Neural progenitor cell (in vitro differentiated cells): ENCODE data around the gene HES4. TPM values are rescaled to one million over a fixed set of nuclear protein-coding genes. Genes with fewer than 3 reads are reported as not detected.
A peak's percentile ranks its signal among the peaks of the same experiment; 100 is the strongest.
"Not testable (repeated sequence)": the region's sequence is repeated elsewhere in the genome, so short reads cannot be mapped to it uniquely, and the experiment has no call there.

Source experiments
- DNase-seq: peaks from one replicate; pipeline ENCODE4 v3.0.0-alpha.2; 2016; ENCODE audit warnings: low spot score
- H2AFZ ChIP-seq: fragments of 200-600 bp; sonication (generic); replicated peaks from 2 replicates; pipeline ENCODE4 v1.6.1; 2016; ENCODE audit warnings: antibody characterized with exemption
- H3F3A ChIP-seq: fragments of 200-600 bp; sonication (generic); 2 replicates; pipeline ENCODE4 v1.6.1; 2016; ENCODE audit warnings: antibody characterized with exemption, low read depth
- H3K27ac ChIP-seq: fragments of 200-600 bp; sonication (generic); 2 replicates; pipeline ENCODE4 v1.5.1; 2016; ENCODE audit warnings: mild to moderate bottlenecking
- H3K27me3 ChIP-seq: fragments of 200-600 bp; sonication (generic); 2 replicates; pipeline ENCODE4 v1.6.1; 2016; ENCODE audit warnings: mild to moderate bottlenecking, moderate library complexity
- H3K36me3 ChIP-seq: fragments of 200-600 bp; sonication (generic); 2 replicates; pipeline ENCODE4 v1.5.1; 2016
- H3K4me1 ChIP-seq: fragments of 200-600 bp; sonication (generic); 2 replicates; pipeline ENCODE4 v1.6.1; 2016; ENCODE audit warnings: mixed run types
- H3K4me2 ChIP-seq: fragments of 200-600 bp; sonication (generic); 2 replicates; pipeline ENCODE4 v1.6.1; 2016
- H3K4me3 ChIP-seq: fragments of 200-600 bp; sonication (generic); 2 replicates; pipeline ENCODE4 v1.5.1; 2016
- H3K79me2 ChIP-seq: fragments of 200-600 bp; sonication (generic); 2 replicates; pipeline ENCODE4 v1.6.1; 2016; ENCODE audit warnings: low read depth
- H3K9ac ChIP-seq: fragments of 200-600 bp; sonication (generic); 2 replicates; pipeline ENCODE4 v1.6.1; 2016
- H3K9me3 ChIP-seq: fragments of 200-600 bp; sonication (generic); 2 replicates; pipeline ENCODE4 v1.5.1; 2016; ENCODE audit warnings: low read depth
- H4K20me1 ChIP-seq: fragments of 200-600 bp; sonication (generic); 2 replicates; pipeline ENCODE4 v1.6.1; 2016; ENCODE audit warnings: low read depth
- H3K27ac Mint-ChIP-seq: 3 replicates; pipeline ENCODE4 v1.8.0; 2021; ENCODE audit warnings: mixed read lengths
- H3K27me3 Mint-ChIP-seq: 2 replicates; pipeline ENCODE4 v1.8.0; 2022; ENCODE audit warnings: low read depth, mild to moderate bottlenecking, inconsistent platforms, moderate library complexity, mixed read lengths; ENCODE audit not compliant: insufficient read depth
- H3K36me3 Mint-ChIP-seq: 3 replicates; pipeline ENCODE4 v1.8.0; 2021; ENCODE audit warnings: mixed read lengths
- H3K4me1 Mint-ChIP-seq: 3 replicates; pipeline ENCODE4 v1.8.0; 2021; ENCODE audit warnings: mixed read lengths
- H3K4me3 Mint-ChIP-seq: 3 replicates; pipeline ENCODE4 v1.8.0; 2021; ENCODE audit warnings: mild to moderate bottlenecking, moderate library complexity, mixed read lengths
- H3K9me3 Mint-ChIP-seq: 3 replicates; pipeline ENCODE4 v1.8.0; 2020; ENCODE audit warnings: mixed read lengths
- EZH2 ChIP-seq: fragments of 200-600 bp; sonication (generic); IDR thresholded peaks from 2 replicates; pipeline ENCODE4 v1.6.1; 2017; ENCODE audit warnings: antibody characterized with exemption, mild to moderate bottlenecking, moderate library complexity
- EZH2phosphoT487 ChIP-seq: fragments of 200-600 bp; sonication (generic); IDR thresholded peaks from 2 replicates; pipeline ENCODE4 v1.6.1; 2017; ENCODE audit warnings: antibody characterized with exemption
- total RNA-seq: library from RNA; depleted of rRNA; stranded (reverse); fragments of >200 nt; gene quantifications from 2 replicates; pipeline ENCODE4 v1.2.3, GENCODE V29; 2015; ENCODE audit warnings: low replicate concordance
- TF ChIP-seq, protein P1 (sequence below): fragments of 200-600 bp; sonication (generic); IDR thresholded peaks from 2 replicates; pipeline ENCODE4 v1.5.1; 2017; ENCODE audit warnings: antibody characterized with exemption, mild to moderate bottlenecking

The HES4 gene
- total RNA-seq, 1 donor from 2014 or later = 7.6 TPM

DNA sequence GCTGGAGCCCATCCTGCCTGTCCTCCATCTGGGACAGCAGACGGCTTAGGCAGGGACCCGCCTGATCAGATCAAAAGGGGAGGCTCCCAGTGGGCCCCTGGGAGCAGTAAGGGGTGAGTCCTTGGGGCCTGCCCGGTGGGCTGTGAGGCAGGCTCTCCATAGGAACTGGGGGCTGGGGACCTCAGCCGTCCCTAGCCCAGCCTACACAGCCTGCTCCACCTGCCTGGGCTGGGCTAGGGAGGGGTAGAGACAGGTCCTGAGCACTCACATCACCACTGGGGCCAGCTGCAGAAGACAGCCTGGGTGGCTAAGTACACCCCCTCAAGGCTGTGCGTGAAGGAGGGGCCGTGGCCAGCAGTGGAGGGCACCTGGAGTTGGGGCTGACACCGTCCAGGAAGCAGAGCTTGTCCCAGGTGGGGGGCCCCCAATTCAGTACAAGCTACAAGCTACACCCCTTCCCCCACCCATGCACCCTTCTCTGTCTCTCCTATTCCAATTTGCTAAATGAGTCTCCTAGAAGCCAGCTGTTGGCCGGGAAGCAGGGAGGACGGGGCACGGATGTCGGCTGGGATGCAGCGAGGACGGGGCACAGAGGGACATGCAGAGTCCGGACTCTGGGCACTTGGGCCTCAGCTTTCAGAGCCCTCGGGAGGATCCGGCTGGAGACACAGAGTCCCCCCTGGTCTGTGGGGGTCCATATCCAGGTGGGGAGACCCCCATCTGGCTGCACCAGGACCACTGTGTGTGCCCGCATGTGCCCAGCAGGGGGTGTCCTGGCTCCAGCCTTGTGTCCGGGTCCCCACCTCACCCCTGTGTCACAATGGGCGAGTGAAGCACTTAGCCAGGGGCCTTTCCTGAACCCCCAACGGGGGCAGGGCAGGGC, 15.1 kb upstream of the HES4 start:
- TF ChIP-seq, protein P1, sequence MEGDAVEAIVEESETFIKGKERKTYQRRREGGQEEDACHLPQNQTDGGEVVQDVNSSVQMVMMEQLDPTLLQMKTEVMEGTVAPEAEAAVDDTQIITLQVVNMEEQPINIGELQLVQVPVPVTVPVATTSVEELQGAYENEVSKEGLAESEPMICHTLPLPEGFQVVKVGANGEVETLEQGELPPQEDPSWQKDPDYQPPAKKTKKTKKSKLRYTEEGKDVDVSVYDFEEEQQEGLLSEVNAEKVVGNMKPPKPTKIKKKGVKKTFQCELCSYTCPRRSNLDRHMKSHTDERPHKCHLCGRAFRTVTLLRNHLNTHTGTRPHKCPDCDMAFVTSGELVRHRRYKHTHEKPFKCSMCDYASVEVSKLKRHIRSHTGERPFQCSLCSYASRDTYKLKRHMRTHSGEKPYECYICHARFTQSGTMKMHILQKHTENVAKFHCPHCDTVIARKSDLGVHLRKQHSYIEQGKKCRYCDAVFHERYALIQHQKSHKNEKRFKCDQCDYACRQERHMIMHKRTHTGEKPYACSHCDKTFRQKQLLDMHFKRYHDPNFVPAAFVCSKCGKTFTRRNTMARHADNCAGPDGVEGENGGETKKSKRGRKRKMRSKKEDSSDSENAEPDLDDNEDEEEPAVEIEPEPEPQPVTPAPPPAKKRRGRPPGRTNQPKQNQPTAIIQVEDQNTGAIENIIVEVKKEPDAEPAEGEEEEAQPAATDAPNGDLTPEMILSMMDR = peak; percentile 23
- TF ChIP-seq EZH2 = no peak
- no peak for TF ChIP-seq EZH2phosphoT487
- no peak overlapping the region for H3K27ac Mint-ChIP-seq
- H3K4me3 Mint-ChIP-seq = peak overlapping the region; percentile 60
- peaks cover 26% of the 10 kb centered on the region for H3K4me1 Mint-ChIP-seq
- DNase-seq = peak; percentile 61
- Histone ChIP-seq H3K4me3 (no peak overlapping the region), H3K79me2 (no peaks in the 10 kb centered on the region), H3K4me2 (peak overlapping the region; percentile 92), H3K36me3 (no peaks in the 10 kb centered on the region), H3K27me3 (no peaks in the 10 kb centered on the region), H3K9me3 (no peaks in the 10 kb centered on the region), H4K20me1 (no peaks in the 10 kb centered on the region), H3K9ac (no peak overlapping the region), H3K27ac (no peak overlapping the region), H2AFZ (no peak overlapping the region), H3F3A (peaks cover 30% of the 10 kb centered on the region), H3K4me1 (peaks cover 23% of the 10 kb centered on the region)
- H3K27me3 Mint-ChIP-seq = peaks cover 6% of the 10 kb centered on the region
- peaks cover 2% of the 10 kb centered on the region for H3K9me3 Mint-ChIP-seq
- no peaks in the 10 kb centered on the region for H3K36me3 Mint-ChIP-seq

DNA sequence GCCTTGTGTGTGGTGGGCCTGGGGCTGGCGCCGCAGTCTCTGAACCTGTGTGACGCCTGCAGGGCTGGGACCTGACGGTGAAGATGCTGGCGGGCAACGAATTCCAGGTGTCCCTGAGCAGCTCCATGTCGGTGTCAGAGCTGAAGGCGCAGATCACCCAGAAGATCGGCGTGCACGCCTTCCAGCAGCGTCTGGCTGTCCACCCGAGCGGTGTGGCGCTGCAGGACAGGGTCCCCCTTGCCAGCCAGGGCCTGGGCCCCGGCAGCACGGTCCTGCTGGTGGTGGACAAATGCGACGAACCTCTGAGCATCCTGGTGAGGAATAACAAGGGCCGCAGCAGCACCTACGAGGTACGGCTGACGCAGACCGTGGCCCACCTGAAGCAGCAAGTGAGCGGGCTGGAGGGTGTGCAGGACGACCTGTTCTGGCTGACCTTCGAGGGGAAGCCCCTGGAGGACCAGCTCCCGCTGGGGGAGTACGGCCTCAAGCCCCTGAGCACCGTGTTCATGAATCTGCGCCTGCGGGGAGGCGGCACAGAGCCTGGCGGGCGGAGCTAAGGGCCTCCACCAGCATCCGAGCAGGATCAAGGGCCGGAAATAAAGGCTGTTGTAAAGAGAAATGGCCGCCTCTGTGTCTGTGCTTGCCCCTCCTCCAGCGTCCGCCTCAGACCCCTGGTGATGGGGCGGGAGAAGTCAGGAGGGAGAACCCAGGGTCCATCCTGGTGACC, 14.2 kb upstream of the HES4 start:
- Histone ChIP-seq H3F3A (peaks cover 29% of the 10 kb centered on the region), H2AFZ (peak overlapping the region; percentile 32), H3K4me1 (peaks cover 23% of the 10 kb centered on the region), H3K9me3 (no peaks in the 10 kb centered on the region), H3K27ac (no peak overlapping the region), H3K79me2 (no peaks in the 10 kb centered on the region), H3K9ac (no peak overlapping the region), H3K4me2 (peak overlapping the region; percentile 92), H3K4me3 (peak overlapping the region; percentile 48), H4K20me1 (no peaks in the 10 kb centered on the region), H3K27me3 (no peaks in the 10 kb centered on the region), H3K36me3 (no peaks in the 10 kb centered on the region)
- Mint-ChIP-seq H3K27ac (peak overlapping the region; percentile 99), H3K4me3 (peak overlapping the region; percentile 89), H3K36me3 (peaks cover 1% of the 10 kb centered on the region), H3K4me1 (peaks cover 26% of the 10 kb centered on the region), H3K9me3 (peaks cover 2% of the 10 kb centered on the region), H3K27me3 (peaks cover 5% of the 10 kb centered on the region)
- TF ChIP-seq, protein P1 = no peak
- TF ChIP-seq EZH2phosphoT487 (no peak), EZH2 (no peak)
- DNase-seq = peak; percentile 62

DNA sequence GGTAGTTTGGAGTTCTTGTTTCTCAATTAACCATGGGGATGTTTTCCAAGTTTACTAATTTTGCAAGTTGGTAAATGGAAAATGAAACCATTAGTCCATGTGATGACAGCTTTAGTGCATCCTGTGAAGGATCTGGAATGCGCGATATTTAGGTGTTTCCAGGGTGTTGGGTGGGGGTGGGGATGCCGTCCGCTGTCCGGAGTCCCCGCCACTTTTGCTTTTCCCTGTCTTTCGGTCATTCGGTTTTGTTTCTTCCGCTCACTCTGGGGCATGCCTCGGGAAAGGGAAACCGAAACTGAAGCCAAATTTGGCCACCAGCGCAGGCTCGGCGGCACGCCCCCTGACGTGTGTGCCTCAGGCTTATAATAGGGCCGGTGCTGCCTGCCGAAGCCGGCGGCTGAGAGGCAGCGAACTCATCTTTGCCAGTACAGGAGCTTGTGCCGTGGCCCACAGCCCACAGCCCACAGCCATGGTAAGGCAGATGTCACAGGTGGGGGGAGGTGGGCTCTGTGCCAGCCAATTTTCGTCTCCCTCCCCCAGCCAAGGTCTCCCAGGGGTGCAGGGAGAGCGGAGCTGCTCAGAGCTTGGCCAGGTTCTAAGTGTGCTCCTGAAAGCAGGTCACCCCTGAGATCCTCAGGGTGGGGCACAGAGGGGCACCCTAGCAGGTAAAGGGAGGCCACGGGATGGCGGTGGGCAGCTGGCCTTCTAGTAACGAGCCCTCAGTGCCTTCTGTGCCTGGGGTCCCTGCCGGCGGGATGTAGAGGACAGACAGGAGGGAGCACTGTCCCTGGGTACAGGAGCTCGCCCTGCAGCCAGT, 13.4 kb upstream of the HES4 start, which contains the start of gene ISG15:
Gene ISG15 (plus strand): TSS at position 393 of the 817 bp plus-strand sequence. CDS start 77 bp downstream, at position 470.
- peaks cover 2% of the 10 kb centered on the region for H3K36me3 Mint-ChIP-seq
- Histone ChIP-seq H3K4me3 (peak within 1 kb of the TSS; percentile 48), H3K27ac (no peak within 1 kb of the TSS), H3K9ac (peak within 1 kb of the TSS; percentile 32), H2AFZ (peak within 1 kb of the TSS; percentile 84), H3K9me3 (no peaks in the 10 kb centered on the region), H3K79me2 (no peaks in the 10 kb centered on the region), H3K27me3 (no peaks in the 10 kb centered on the region), H4K20me1 (no peaks in the 10 kb centered on the region), H3K4me2 (peak within 1 kb of the TSS; percentile 92), H3K36me3 (no peaks in the 10 kb centered on the region), H3F3A (peaks cover 27% of the 10 kb centered on the region), H3K4me1 (peaks cover 23% of the 10 kb centered on the region)
- H3K4me3 Mint-ChIP-seq = peak within 1 kb of the TSS; percentile 89
- peaks cover 2% of the 10 kb centered on the region for H3K9me3 Mint-ChIP-seq
- peaks cover 26% of the 10 kb centered on the region for H3K4me1 Mint-ChIP-seq
- DNase-seq = peak; percentile 92
- TF ChIP-seq EZH2 = no peak
- TF ChIP-seq, protein P1 = no peak
- no peak for TF ChIP-seq EZH2phosphoT487
- H3K27ac Mint-ChIP-seq = peak within 1 kb of the TSS; percentile 99
- H3K27me3 Mint-ChIP-seq = peaks cover 2% of the 10 kb centered on the region

DNA sequence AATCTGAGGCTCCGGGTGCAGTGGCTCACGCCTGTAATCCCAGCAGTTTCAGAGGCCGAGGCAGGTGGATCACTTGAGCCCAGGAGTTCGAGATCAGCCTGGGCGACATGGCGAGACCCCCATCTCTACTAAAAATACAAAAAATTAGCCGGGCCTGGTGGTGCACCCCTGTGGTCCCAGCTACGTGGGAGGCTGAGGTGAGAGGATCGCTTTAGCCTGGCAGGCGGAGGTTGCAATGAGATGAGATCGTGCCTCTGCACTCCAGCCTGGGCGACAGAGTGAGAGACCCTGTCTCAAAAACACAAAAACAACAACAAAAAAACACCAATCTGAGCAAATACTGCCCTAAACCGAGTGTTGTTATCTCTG, 12.8 kb upstream of the HES4 start:
- H3K4me2 ChIP-seq = peak overlapping the region; percentile 92

More for the DNA sequence above, 12.8 kb upstream of the HES4 start:
- not testable (repeated sequence) for H3K36me3 ChIP-seq, H3K9me3 ChIP-seq, H3K27me3 Mint-ChIP-seq, H3K27ac ChIP-seq, H4K20me1 ChIP-seq, H3K27me3 ChIP-seq, H3K27ac Mint-ChIP-seq, H3K79me2 ChIP-seq, H3K9me3 Mint-ChIP-seq, H3K36me3 Mint-ChIP-seq, DNase-seq
- H3K9ac ChIP-seq = peak overlapping the region; percentile 32
- H3K4me3 Mint-ChIP-seq = peak overlapping the region; percentile 89
- peaks cover 26% of the 10 kb centered on the region for H3K4me1 Mint-ChIP-seq
- H2AFZ ChIP-seq = peak overlapping the region; percentile 84
- peaks cover 27% of the 10 kb centered on the region for H3F3A ChIP-seq
- peaks cover 23% of the 10 kb centered on the region for H3K4me1 ChIP-seq
- H3K4me3 ChIP-seq = peak overlapping the region; percentile 48
